ENCODE results near the gene SPAG9.
"Not testable (repeated sequence)": the region's sequence is repeated elsewhere in the genome, so short reads cannot be mapped to it uniquely, and the experiment has no call there.

SPAG9 gene

GRCh38 chr17:51087072-51087757, 33.5 kb downstream of the SPAG9 start:
- DNase-seq, result no peak

GRCh38 chr17:51085150-51085805, 35.4 kb downstream of the SPAG9 start:
- DNase-seq, result no peak

DNA sequence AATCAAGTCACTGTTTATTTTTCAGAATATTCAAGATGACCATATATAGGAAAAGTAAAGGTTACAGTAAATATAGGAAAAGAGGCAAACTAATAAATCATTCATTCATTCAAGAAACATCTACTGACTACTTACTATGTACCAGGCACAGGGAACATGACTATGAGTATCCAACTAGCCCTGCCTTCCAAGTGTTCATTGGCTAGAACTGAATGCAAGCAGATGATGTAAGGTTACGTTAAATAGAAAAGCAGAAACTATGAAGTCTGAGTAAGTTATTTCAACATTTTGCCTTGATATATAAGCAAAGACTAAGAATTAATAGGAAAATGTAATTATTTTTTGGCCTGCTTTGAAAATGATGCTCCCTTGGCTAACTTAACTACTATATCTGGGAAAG, 36.7 kb downstream of the SPAG9 start:
- DNase-seq, result no peak

- DNase-seq, result not testable (repeated sequence)
Measured at GRCh38 chr17:51083364-51083763, 37.3 kb downstream of the SPAG9 start.

DNA sequence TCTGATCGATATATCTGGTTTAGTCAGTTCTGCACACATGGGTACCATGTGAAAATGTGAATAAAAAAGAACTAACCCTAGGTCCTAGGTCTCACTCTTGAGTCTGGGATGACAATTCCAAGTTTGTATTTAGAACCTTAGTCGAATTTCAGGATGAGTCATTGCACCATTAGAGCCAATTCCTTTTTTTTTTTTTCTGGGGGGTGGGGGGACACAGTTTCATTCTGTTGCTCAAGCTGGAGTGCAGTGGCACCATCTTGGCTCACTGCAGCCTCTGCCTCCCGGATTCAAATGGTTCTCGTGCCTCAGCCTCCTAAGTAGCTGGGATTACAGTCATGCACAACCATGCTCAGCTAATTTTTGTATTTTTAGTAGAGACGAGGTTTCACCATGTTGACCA, 41.6 kb downstream of the SPAG9 start:
- DNase-seq, result no peak

GRCh38 chr17:51078009-51078592, 42.6 kb downstream of the SPAG9 start:
- no peak for DNase-seq

DNA sequence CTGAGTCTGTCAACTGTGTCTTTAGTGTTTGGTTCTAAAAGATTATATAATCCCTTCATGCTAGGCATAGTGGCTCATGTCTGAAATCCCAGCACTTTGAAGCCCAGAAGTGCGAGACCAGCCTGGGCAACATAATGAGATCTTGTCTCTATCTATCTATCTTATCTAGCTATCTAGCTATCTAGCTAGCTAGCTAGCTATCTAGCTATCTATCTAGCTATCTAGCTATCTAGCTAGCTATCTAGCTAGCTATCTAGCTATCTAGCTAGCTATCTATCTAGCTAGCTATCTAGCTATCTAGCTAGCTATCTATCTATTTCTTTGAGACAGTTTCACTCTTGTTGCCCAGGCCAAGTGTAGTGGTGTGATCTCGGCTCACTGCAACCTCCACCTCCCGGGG, 43.8 kb downstream of the SPAG9 start:
- DNase-seq, result no peak

GRCh38 chr17:51071556-51071955, 49.1 kb downstream of the SPAG9 start:
- no peak for DNase-seq

DNA sequence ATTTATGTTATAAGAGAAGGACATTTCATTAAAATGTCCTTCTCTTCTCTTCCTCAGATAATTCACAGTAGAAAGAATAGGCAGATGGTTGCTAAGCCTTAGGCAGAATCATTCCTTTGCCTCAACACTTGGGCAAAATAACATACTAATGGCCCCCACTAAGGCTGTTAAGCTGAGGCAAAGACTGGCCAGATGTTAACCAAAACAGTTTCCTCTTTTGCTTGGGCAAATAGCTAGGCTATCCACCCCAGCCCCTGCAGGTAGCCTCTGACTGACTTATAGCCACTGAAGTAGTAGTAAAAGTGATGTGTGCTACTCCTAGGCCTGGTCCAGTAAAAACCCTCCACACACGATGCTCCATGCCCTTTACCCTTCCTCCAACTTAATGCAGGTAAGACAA, 55.2 kb downstream of the SPAG9 start:
- DNase-seq, result no peak

GRCh38 chr17:51064061-51064735, 56.5 kb downstream of the SPAG9 start:
- DNase-seq, result no peak

- no peak for DNase-seq
Measured at GRCh38 chr17:51060396-51060795, 60.3 kb downstream of the SPAG9 start.

- DNase-seq, result no peak
Measured at GRCh38 chr17:51059781-51060180, 60.9 kb downstream of the SPAG9 start.

- DNase-seq, result no peak
Measured at GRCh38 chr17:51057534-51057933, 63.1 kb downstream of the SPAG9 start.

- no peak for DNase-seq
Measured at GRCh38 chr17:51056813-51057510, 63.7 kb downstream of the SPAG9 start.

DNA sequence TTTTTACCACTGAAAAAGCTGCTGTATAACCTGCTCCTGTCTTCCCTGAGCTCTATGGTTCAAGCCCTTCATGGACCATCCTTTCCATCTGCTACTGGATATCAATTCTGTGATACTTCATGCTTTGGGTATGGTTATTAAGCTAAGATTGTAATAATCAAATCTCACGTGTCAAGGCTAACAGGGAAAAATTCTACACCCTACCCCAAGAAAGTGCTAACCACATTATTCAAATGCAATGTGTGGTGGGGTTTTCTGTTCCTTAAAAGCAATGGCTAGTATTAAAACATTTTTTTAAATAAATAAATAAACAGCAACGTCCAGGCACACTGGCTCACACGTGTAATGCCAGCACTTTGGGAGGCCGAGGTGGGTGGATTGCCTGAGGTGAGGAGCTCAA, 65.9 kb downstream of the SPAG9 start:
- no peak for DNase-seq

DNA sequence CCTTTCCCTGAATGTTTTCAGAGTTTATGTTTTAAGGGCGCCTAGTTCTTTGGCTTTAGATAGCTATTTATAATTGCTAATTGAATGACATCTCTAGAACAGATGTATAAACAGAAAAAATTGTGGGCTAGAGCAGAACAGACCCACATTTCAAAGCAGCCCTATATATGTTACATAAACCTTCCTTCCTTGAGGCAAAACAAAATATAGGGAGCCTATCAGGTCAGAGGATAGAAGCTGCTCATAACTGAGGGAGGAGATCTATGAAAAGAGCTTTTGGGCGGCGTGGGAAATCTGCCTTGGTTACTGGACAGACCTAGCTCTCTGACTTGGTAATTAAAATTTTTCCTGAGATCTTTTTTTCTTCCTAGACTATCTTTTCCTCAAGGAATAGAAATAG, 68.4 kb downstream of the SPAG9 start:
- DNase-seq, result no peak

DNA sequence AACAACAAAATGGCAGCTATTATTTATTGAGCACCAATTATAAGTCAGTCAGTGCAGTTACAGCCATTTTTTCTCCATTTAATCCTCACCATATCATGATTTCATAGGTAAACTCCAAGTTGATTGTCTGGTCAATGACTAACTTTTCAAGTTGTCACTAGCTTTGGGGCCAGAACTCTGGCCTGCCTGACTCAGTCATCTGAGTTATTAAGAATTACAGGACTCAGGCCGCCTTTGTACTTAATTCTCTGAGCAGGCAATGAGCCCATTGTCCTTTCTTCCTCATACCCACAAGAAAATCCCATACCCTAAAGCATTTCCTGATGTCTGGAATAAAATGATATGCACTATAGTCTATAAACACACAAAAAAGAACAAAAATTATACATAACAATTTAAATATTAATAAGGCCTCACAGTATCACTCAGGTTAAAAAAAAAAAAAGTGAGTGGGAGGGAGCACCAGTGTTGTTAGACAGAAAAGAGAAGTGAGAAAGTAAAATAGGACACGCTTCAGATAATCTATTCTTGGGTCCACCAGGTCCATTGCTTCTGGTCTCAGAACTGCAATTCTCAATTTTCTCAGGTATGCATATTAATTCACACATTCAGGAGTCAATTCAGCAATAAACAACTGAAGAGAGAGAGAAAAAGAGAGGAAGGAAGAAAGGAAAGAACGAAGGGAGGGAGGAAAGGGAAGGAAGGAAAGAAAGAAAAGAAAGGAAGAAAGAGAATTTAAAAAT, 70.2 kb downstream of the SPAG9 start:
- no peak for DNase-seq

DNA sequence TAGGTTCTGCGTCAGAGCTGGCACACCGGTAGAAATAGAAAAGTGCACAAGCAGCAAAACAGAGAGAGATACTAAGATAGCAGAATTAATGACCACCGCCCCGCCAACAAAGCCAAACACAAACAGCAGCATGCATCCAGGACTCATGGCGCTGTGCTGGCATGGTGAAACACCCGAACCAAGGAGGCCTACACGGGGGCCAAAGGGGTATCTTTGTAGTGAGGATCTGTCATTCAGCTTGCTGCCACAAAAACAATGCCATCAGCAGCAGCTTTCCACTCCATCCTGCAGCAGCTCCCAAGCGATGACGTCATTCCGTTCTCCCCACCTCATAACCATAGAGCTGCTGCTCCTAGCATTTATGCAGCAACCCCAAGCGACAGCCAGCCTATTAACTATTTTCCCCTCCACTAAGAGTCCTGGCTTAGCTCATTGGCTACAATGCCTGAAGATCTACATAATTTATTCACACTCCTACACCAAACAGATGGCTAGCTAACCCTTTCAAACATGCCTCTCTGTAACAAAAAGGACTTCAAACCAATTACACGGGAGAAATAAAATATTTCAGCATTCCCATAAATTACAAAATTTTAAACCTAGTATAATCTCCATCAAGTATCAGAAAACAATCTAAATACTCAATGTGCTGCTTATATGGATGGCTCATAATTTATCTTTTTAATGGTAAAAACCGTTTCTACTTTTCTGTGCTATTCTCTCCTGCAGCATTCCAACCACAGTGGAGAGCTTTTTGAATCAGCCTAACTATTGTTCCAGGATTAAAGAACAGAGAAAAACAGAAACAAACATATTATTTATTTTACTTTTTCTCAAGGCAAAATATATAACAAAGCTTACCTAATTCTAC, 73.9 kb downstream of the SPAG9 start:
- no peak for DNase-seq

DNA sequence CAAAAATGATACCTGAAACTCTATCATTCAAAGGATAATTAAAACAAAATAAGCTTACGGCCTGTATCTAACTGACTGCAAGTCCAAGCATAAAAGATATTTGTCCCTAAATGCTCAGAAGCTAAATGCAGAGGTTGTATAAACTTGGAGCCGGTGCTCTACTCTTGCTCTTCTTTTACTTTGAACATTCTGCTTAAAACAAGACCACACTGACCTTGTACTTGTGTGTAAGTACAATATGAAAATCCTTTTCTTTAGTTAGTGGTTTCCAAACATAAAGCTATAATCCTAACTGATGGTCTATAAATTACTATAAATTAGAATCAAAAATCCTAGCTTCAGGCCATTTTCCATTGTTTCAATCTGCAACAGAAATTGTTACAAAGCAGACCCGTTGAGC, 74.6 kb downstream of the SPAG9 start:
- DNase-seq, result no peak

DNA sequence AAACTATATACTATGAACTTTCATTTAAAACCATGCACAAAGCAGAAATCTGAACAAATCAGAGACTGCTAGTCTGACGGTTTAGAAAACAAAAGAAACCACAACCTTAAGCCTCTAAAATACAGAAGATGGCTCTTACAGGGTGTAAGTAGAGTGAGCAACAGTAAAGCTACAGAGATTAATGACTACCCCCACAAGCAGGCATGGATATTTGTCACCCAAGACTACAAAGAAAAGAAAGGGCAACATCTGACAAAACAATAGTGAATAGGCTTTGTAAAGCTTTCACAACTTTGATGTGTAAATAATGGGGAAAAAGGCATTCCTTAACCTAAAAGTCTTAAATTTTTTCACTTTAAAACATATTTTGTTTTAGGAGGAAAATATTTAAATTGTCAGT, 75.0 kb downstream of the SPAG9 start:
- no peak for DNase-seq

GRCh38 chr17:51044976-51045375, 75.7 kb downstream of the SPAG9 start:
- DNase-seq, result no peak

DNA sequence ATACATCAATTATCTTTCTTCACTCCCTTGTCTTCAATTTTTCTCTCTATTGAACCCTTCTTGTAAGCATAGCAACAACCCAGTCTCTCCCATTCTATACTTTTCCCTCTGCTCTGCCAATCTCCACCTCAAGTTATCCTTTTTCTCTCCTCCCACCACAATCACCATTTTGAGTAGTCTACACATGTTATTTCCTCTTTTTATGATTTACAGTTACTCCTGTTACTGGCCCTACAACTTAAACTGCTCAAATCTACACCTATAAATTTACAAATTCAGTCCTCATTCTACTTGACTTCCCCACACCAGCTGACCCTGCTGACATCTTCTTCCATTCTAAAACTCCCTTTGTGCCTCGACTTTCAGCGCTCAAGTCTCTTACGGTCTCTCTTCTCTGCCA, 84.6 kb downstream of the SPAG9 start:
- no peak for DNase-seq
